Activated CD4-positive, alpha-beta memory T cell treated with anti-CD3 and anti-CD28 coated beads for 36 hours (primary cell): ENCODE data around the gene IFNA8. TPM values are rescaled to one million over a fixed set of nuclear protein-coding genes. Genes with fewer than 3 reads are reported as not detected.

Experiments
- total RNA-seq, 2 experiments: library from RNA; stranded (reverse); gene quantifications; one replicate each; pipeline ENCODE4 v1.2.3, GENCODE V29; 2021

The IFNA8 gene
- total RNA-seq, 2 experiments from 2014 or later, result not detected

Other genes with a start within 250 kb of the IFNA8 start
- gene IFNA21, start 242.5 kb upstream of the IFNA8 start, total RNA-seq, result not detected
- not detected for gene IFNA4, start 221.5 kb upstream of the IFNA8 start, total RNA-seq
- not detected for gene IFNA7, start 206.9 kb upstream of the IFNA8 start, total RNA-seq
- gene IFNA10, start 202.0 kb upstream of the IFNA8 start, total RNA-seq, result not detected
- gene IFNA16, start 191.8 kb upstream of the IFNA8 start, total RNA-seq, result not detected
- not detected for gene IFNA17, start 180.9 kb upstream of the IFNA8 start, total RNA-seq
- not detected for gene IFNA14, start 169.1 kb upstream of the IFNA8 start, total RNA-seq
- not detected for gene IFNA5, start 103.8 kb upstream of the IFNA8 start, total RNA-seq
- 10 to 100 TPM; 15.9 to 16.0 TPM for gene KLHL9, start 73.7 kb upstream of the IFNA8 start, total RNA-seq
- gene IFNA6, start 58.2 kb upstream of the IFNA8 start, total RNA-seq, result not detected
- not detected for gene IFNA13, start 41.1 kb upstream of the IFNA8 start, total RNA-seq
- gene IFNA2, start 23.7 kb upstream of the IFNA8 start, total RNA-seq, result not detected
- gene IFNA1, start 31.3 kb downstream of the IFNA8 start, total RNA-seq, result not detected
- not detected for gene IFNE, start 73.2 kb downstream of the IFNA8 start, total RNA-seq